ENCODE measurements around the gene KMT2D. TPM values are rescaled to one million over a fixed set of nuclear protein-coding genes. Genes with fewer than 3 reads are reported as not detected.

KMT2D gene
- total RNA-seq, 1 donor from 2014 or later = 19.0 TPM

- peaks cover 14% of the 10 kb centered on the region for H3K27me3 Mint-ChIP-seq (ENCODE audit: insufficient read depth, low read depth)
- Histone ChIP-seq H3K4me2 (no peak overlapping the region), H2AFZ (replicated peaks) (no peak overlapping the region), H3K27me3 (no peaks in the 10 kb centered on the region), H3K36me3 (no peaks in the 10 kb centered on the region), H3K4me1 (peaks cover 25% of the 10 kb centered on the region), H3K27ac (no peak overlapping the region), H3K9ac (no peak overlapping the region), H3K9me3 (ENCODE audit: low read depth) (no peaks in the 10 kb centered on the region), H3K79me2 (ENCODE audit: low read depth) (peaks cover 50% of the 10 kb centered on the region), H3F3A (ENCODE audit: low read depth) (no peaks in the 10 kb centered on the region), H4K20me1 (ENCODE audit: low read depth) (peaks cover 69% of the 10 kb centered on the region), H3K4me3 (no peak overlapping the region)
- peaks cover 38% of the 10 kb centered on the region for H3K36me3 Mint-ChIP-seq
- H3K9me3 Mint-ChIP-seq = no peaks in the 10 kb centered on the region
- peaks cover 41% of the 10 kb centered on the region for H3K4me1 Mint-ChIP-seq
- no peak overlapping the region for H3K27ac Mint-ChIP-seq
- no peak overlapping the region for H3K4me3 Mint-ChIP-seq
- TF ChIP-seq EZH2phosphoT487 (IDR thresholded peaks at IDR 0.05) (no peak), EZH2 (IDR thresholded peaks at IDR 0.05) (no peak), CTCF (IDR thresholded peaks at IDR 0.05) (no peak)
- DNase-seq (ENCODE audit: low spot score) = no peak
These were observed 6.5 kb downstream of the KMT2D start for GRCh38 chr12:49054096-49054495.

DNA sequence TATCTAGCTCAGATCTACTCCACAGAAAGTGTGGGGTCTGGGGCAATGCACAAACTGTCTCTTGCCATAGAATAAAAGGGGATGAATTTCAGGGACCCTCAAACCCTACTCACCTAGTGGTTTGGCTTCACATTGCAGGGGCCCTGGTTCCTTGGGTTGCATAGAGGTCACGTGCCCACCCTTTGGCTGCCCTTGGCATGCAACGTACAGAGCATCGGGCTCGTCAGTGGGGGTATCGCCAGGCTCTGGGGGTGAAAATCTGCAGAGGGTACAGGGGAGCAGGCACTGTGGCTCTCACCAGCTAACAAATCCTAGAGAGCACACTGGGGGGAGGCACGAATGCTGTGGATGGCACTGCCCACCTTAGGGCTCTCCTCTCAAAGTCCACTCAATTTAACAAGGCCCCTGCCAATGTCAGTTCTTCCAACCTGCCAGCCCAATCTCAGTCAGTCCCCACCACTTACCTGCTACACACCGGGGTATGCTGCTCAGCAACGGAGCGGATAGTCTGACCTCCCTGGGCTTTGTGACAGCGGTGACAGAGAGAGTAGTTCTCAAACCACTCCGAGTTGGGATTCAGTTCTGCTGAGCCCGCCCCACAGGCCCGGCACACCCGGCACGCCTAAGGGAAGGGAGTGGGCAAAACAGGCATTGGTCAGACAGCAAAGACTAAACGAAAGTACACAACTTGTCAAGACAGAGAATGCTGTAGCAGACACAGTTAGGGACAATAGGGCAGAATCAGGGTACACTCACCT is 8.0 kb downstream of the KMT2D start:
- no peak for TF ChIP-seq EZH2phosphoT487 (IDR thresholded peaks at IDR 0.05)
- TF ChIP-seq EZH2 (IDR thresholded peaks at IDR 0.05) = no peak
- no peak for TF ChIP-seq CTCF (IDR thresholded peaks at IDR 0.05)
- Histone ChIP-seq H3K4me3 (no peak overlapping the region), H2AFZ (replicated peaks) (no peak overlapping the region), H3K27ac (no peak overlapping the region), H3K9ac (no peak overlapping the region), H3K9me3 (ENCODE audit: low read depth) (no peaks in the 10 kb centered on the region), H3K36me3 (no peaks in the 10 kb centered on the region), H3F3A (ENCODE audit: low read depth) (no peaks in the 10 kb centered on the region), H3K27me3 (no peaks in the 10 kb centered on the region), H3K4me2 (no peak overlapping the region), H3K79me2 (ENCODE audit: low read depth) (peaks cover 35% of the 10 kb centered on the region), H4K20me1 (ENCODE audit: low read depth) (peaks cover 66% of the 10 kb centered on the region), H3K4me1 (peaks cover 16% of the 10 kb centered on the region)
- no peak for DNase-seq (ENCODE audit: low spot score)
- Mint-ChIP-seq H3K36me3 (peaks cover 47% of the 10 kb centered on the region), H3K27ac (no peak overlapping the region), H3K27me3 (ENCODE audit: insufficient read depth, low read depth) (peaks cover 11% of the 10 kb centered on the region), H3K4me3 (no peak overlapping the region), H3K4me1 (peaks cover 26% of the 10 kb centered on the region), H3K9me3 (no peaks in the 10 kb centered on the region)

- TF ChIP-seq EZH2 (IDR thresholded peaks at IDR 0.05) = no peak
- no peak for TF ChIP-seq EZH2phosphoT487 (IDR thresholded peaks at IDR 0.05)
- Histone ChIP-seq H2AFZ (replicated peaks) (no peak overlapping the region), H3K4me1 (peaks cover 8% of the 10 kb centered on the region), H3K4me2 (no peak overlapping the region), H3K27ac (no peak overlapping the region), H4K20me1 (ENCODE audit: low read depth) (peaks cover 60% of the 10 kb centered on the region), H3K4me3 (no peak overlapping the region), H3K79me2 (ENCODE audit: low read depth) (peaks cover 28% of the 10 kb centered on the region), H3F3A (ENCODE audit: low read depth) (no peaks in the 10 kb centered on the region), H3K9ac (no peak overlapping the region), H3K36me3 (no peaks in the 10 kb centered on the region), H3K27me3 (no peaks in the 10 kb centered on the region), H3K9me3 (ENCODE audit: low read depth) (no peaks in the 10 kb centered on the region)
- Mint-ChIP-seq H3K36me3 (peaks cover 49% of the 10 kb centered on the region), H3K9me3 (no peaks in the 10 kb centered on the region), H3K27ac (no peak overlapping the region), H3K27me3 (ENCODE audit: insufficient read depth, low read depth) (peaks cover 12% of the 10 kb centered on the region), H3K4me3 (peak overlapping the region; percentile 6), H3K4me1 (peaks cover 19% of the 10 kb centered on the region)
- no peak for DNase-seq (ENCODE audit: low spot score)
These were observed 8.7 kb downstream of the KMT2D start for GRCh38 chr12:49051777-49052438.

GRCh38 chr12:49051373-49051764 is 9.2 kb downstream of the KMT2D start:
- DNase-seq (ENCODE audit: low spot score) = no peak
- Mint-ChIP-seq H3K27me3 (ENCODE audit: insufficient read depth, low read depth) (peaks cover 14% of the 10 kb centered on the region), H3K9me3 (no peaks in the 10 kb centered on the region), H3K4me1 (peaks cover 13% of the 10 kb centered on the region), H3K36me3 (peaks cover 52% of the 10 kb centered on the region), H3K27ac (no peak overlapping the region), H3K4me3 (peak overlapping the region; percentile 6)
- Histone ChIP-seq H2AFZ (replicated peaks) (no peak overlapping the region), H3K9me3 (ENCODE audit: low read depth) (no peaks in the 10 kb centered on the region), H3K27me3 (no peaks in the 10 kb centered on the region), H3K27ac (no peak overlapping the region), H4K20me1 (ENCODE audit: low read depth) (peaks cover 55% of the 10 kb centered on the region), H3K4me2 (no peak overlapping the region), H3K9ac (no peak overlapping the region), H3K36me3 (no peaks in the 10 kb centered on the region), H3K4me3 (no peak overlapping the region), H3K4me1 (peaks cover 3% of the 10 kb centered on the region), H3K79me2 (ENCODE audit: low read depth) (peaks cover 23% of the 10 kb centered on the region), H3F3A (ENCODE audit: low read depth) (no peaks in the 10 kb centered on the region)
- TF ChIP-seq CTCF (IDR thresholded peaks at IDR 0.05) (no peak), EZH2 (IDR thresholded peaks at IDR 0.05) (no peak), EZH2phosphoT487 (IDR thresholded peaks at IDR 0.05) (no peak)
